ENCODE data around the gene SLC28A1.

The SLC28A1 gene

GRCh38 chr15:84886211-84886983 is 1.9 kb downstream of the SLC28A1 start:
- no peak for DNase-seq (ENCODE audit: low spot score)

- DNase-seq (ENCODE audit: low spot score), result no peak
Observed at GRCh38 chr15:84886984-84887299, 2.5 kb downstream of the SLC28A1 start.

GRCh38 chr15:84887938-84888337 is 3.5 kb downstream of the SLC28A1 start:
- no peak for DNase-seq (ENCODE audit: low spot score)

GRCh38 chr15:84888639-84889038 is 4.2 kb downstream of the SLC28A1 start:
- no peak for DNase-seq (ENCODE audit: low spot score)

GRCh38 chr15:84889313-84889990 is 5.0 kb downstream of the SLC28A1 start:
- DNase-seq (ENCODE audit: low spot score), result peak; percentile 38

- no peak for DNase-seq (ENCODE audit: low spot score)
Observed at GRCh38 chr15:84889991-84890669, 5.7 kb downstream of the SLC28A1 start.

- DNase-seq (ENCODE audit: low spot score), result no peak
Observed at GRCh38 chr15:84890670-84891162, 6.3 kb downstream of the SLC28A1 start.

- no peak for DNase-seq (ENCODE audit: low spot score)
Observed at GRCh38 chr15:84891339-84891738, 6.9 kb downstream of the SLC28A1 start.

- DNase-seq (ENCODE audit: low spot score), result no peak
Observed at GRCh38 chr15:84892786-84893307, 8.4 kb downstream of the SLC28A1 start.

- DNase-seq (ENCODE audit: low spot score), result no peak
Observed at GRCh38 chr15:84893607-84894006, 9.1 kb downstream of the SLC28A1 start.

- no peak for DNase-seq (ENCODE audit: low spot score)
Observed at GRCh38 chr15:84894736-84895425, 10.4 kb downstream of the SLC28A1 start.

- no peak for DNase-seq (ENCODE audit: low spot score)
Observed at GRCh38 chr15:84898761-84899160, 14.3 kb downstream of the SLC28A1 start.

- no peak for DNase-seq (ENCODE audit: low spot score)
Observed at GRCh38 chr15:84899750-84900149, 15.3 kb downstream of the SLC28A1 start.

GRCh38 chr15:84901540-84901939 is 17.1 kb downstream of the SLC28A1 start:
- no peak for DNase-seq (ENCODE audit: low spot score)

GRCh38 chr15:84903751-84904150 is 19.3 kb downstream of the SLC28A1 start:
- no peak for DNase-seq (ENCODE audit: low spot score)

GRCh38 chr15:84904419-84904818 is 20.0 kb downstream of the SLC28A1 start:
- no peak for DNase-seq (ENCODE audit: low spot score)

GRCh38 chr15:84905016-84905916 is 20.8 kb downstream of the SLC28A1 start:
- no peak for DNase-seq (ENCODE audit: low spot score)

- no peak for DNase-seq (ENCODE audit: low spot score)
Observed at GRCh38 chr15:84907731-84908130, 23.3 kb downstream of the SLC28A1 start.

- DNase-seq (ENCODE audit: low spot score), result no peak
Observed at GRCh38 chr15:84908564-84908963, 24.1 kb downstream of the SLC28A1 start.

- no peak for DNase-seq (ENCODE audit: low spot score)
Observed at GRCh38 chr15:84909029-84909428, 24.6 kb downstream of the SLC28A1 start.

- DNase-seq (ENCODE audit: low spot score), result no peak
Observed at GRCh38 chr15:84909782-84910181, 25.3 kb downstream of the SLC28A1 start.
